Measurements from ENCODE around the gene SLC15A4.

GRCh38 chr12:128772249-128772648, 51.5 kb downstream of the SLC15A4 start:
- TF ChIP-seq BHLHE40 (IDR thresholded peaks at IDR 0.05; ENCODE audit: low read depth, low read length) (no peak), CTCF (conservative IDR thresholded peaks at IDR 0.05; ENCODE audit: low read depth, low read length) (no peak), MXI1 (IDR thresholded peaks at IDR 0.05; ENCODE audit: borderline replicate concordance, low read depth, low read length) (no peak), CEBPB (IDR thresholded peaks at IDR 0.05; ENCODE audit: low read depth, low read length) (no peak), POLR2A (IDR thresholded peaks at IDR 0.05; ENCODE audit: low read depth, low read length) (no peak), ELK1 (IDR thresholded peaks at IDR 0.05; ENCODE audit: borderline replicate concordance, low read depth, low read length) (no peak), USF2 (IDR thresholded peaks at IDR 0.05; ENCODE audit: low read depth, low read length) (no peak)

Data from IMR-90 (cell line).